Effector CD8-positive, alpha-beta T cell (primary cell): Measurements from ENCODE around the gene FTO.
"Not testable (repeated sequence)": the region's sequence is repeated elsewhere in the genome, so short reads cannot be mapped to it uniquely, and the experiment has no call there.

Source experiments
- DNase-seq: peaks from one replicate; lab custom pipeline; 2025; lab: John Stamatoyannopoulos, UW
- total RNA-seq, 4 experiments: gene quantifications; one replicate each; lab custom pipeline; 2026; lab: John Stamatoyannopoulos, UW

FTO gene
- 48.6 to 63.4 (median 55.4) reads per million in 4 experiments for total RNA-seq

- peak; percentile 97 for DNase-seq
Observed at GRCh38 chr16:53703590-53704444, at the start of gene FTO, which contains the start of gene RPGRIP1L. FTO (plus strand) TSS chr16:53704156. RPGRIP1L (minus strand) TSS chr16:53703859; CDS start chr16:53700723, 3,136 bp downstream.

GRCh38 chr16:53654946-53655345 lies 49.0 kb upstream of the FTO start:
- DNase-seq, result no peak

- DNase-seq, result no peak
Observed at GRCh38 chr16:53662072-53662471, 41.9 kb upstream of the FTO start.

GRCh38 chr16:53664724-53665345 lies 39.1 kb upstream of the FTO start:
- no peak for DNase-seq

GRCh38 chr16:53666786-53667415 lies 37.1 kb upstream of the FTO start:
- no peak for DNase-seq

GRCh38 chr16:53668869-53669268 lies 35.1 kb upstream of the FTO start:
- no peak for DNase-seq

- DNase-seq, result no peak
Observed at GRCh38 chr16:53672461-53672860, 31.5 kb upstream of the FTO start.

- DNase-seq, result no peak
Observed at GRCh38 chr16:53673189-53673588, 30.8 kb upstream of the FTO start.

- DNase-seq, result no peak
Observed at GRCh38 chr16:53678155-53678554, 25.8 kb upstream of the FTO start.

- no peak for DNase-seq
Observed at GRCh38 chr16:53678756-53679343, 25.1 kb upstream of the FTO start.

GRCh38 chr16:53680756-53681155 lies 23.2 kb upstream of the FTO start:
- DNase-seq, result no peak

- DNase-seq, result no peak
Observed at GRCh38 chr16:53681354-53681753, 22.6 kb upstream of the FTO start.

- DNase-seq, result not testable (repeated sequence)
Observed at GRCh38 chr16:53685334-53685733, 18.6 kb upstream of the FTO start.

GRCh38 chr16:53686710-53687109 lies 17.2 kb upstream of the FTO start:
- DNase-seq, result no peak

- no peak for DNase-seq
Observed at GRCh38 chr16:53689636-53690035, 14.3 kb upstream of the FTO start.

GRCh38 chr16:53690771-53691170 lies 13.2 kb upstream of the FTO start:
- no peak for DNase-seq

GRCh38 chr16:53692146-53692545 lies 11.8 kb upstream of the FTO start:
- no peak for DNase-seq

- no peak for DNase-seq
Observed at GRCh38 chr16:53693320-53693719, 10.6 kb upstream of the FTO start.

GRCh38 chr16:53695070-53695469 lies 8.9 kb upstream of the FTO start:
- no peak for DNase-seq

GRCh38 chr16:53698271-53698670 lies 5.7 kb upstream of the FTO start:
- DNase-seq, result not testable (repeated sequence)

- DNase-seq, result no peak
Observed at GRCh38 chr16:53704445-53704813, 473 bp downstream of the FTO start.

- no peak for DNase-seq
Observed at GRCh38 chr16:53707671-53708070, 3.7 kb downstream of the FTO start.
